ENCODE results near the gene GLRA2.

GRCh38 chrX:14753441-14753840 is 224.1 kb downstream of the GLRA2 start:
- TF ChIP-seq POLR2A (IDR thresholded peaks at IDR 0.05) (no peak), CTCF (IDR thresholded peaks at IDR 0.05) (no peak)

Data from right lobe of liver (tissue), 4 donors.